ENCODE measurements around the gene MAP3K8. TPM values are rescaled to one million over a fixed set of nuclear protein-coding genes. Genes with fewer than 3 reads are reported as not detected.
A peak's percentile ranks its signal among the peaks of the same experiment; 100 is the strongest.

Gene MAP3K8
- total and polyA plus RNA-seq, 9 of the 15 experiments (the other 6 are each of a cell fraction or from before 2014, with no cell fraction given), result 6.9 to 23.6 (median 13.6) TPM

GRCh38 chr10:30500963-30501504, 67.0 kb downstream of the MAP3K8 start:
- CTCF ChIA-PET (ENCODE audit: low intra/inter-chr PET ratio), result no interaction called here

More at GRCh38 chr10:30500963-30501504, 67.0 kb downstream of the MAP3K8 start:
- Histone ChIP-seq H3K4me2 (ENCODE audit: insufficient read depth, low read length) (0 out of 2 replicates have a peak overlapping the region, but pooled peaks have one; percentile 0), H3K4me1 (replicated peaks in 1 of 2; ENCODE audit: control insufficient read depth in 2 of 2, insufficient read depth in 2 of 2, low read length in 2 of 2) (peaks cover 8 to 37% of the 10 kb centered on the region in 2 experiments; a peak in 4 of 5 replicates), H3K36me3 (ENCODE audit: control insufficient read depth, insufficient read depth, low read length) (no peaks in the 10 kb centered on the region), H3K9ac (ENCODE audit: insufficient read depth in 1 of 2, low read depth in 2 of 2, low read length in 2 of 2) (peak overlapping the region in 1 of 2 experiments; percentile 77; a peak in 1 of 4 replicates), H2AFZ (ENCODE audit: low read depth, low read length) (peak overlapping the region; percentile 79), H3K9me1 (ENCODE audit: control insufficient read depth, insufficient read depth, low read length) (no peaks in the 10 kb centered on the region), H3K79me2 (ENCODE audit: control insufficient read depth, insufficient read depth, low read length) (no peaks in the 10 kb centered on the region), H3K4me3 (no peak overlapping the region), H4K20me1 (replicated peaks; ENCODE audit: control insufficient read depth, insufficient read depth, low read length) (no peaks in the 10 kb centered on the region), H3K27ac (ENCODE audit: extremely low read depth, low read depth, low read length) (no peak overlapping the region), H3K27me3 (ENCODE audit: control insufficient read depth in 2 of 2, insufficient read depth in 2 of 2, low read length in 2 of 2) (no peaks in the 10 kb centered on the region), H3K9me3 (replicated peaks; ENCODE audit: control insufficient read depth, insufficient read depth, low read depth, low read length) (no peaks in the 10 kb centered on the region)
- no peak for FAIRE-seq
- no TSS peak for BruUV-seq (replicated peaks)
- TF ChIP-seq C11orf30 (IDR thresholded peaks at IDR 0.05; ENCODE audit: low read depth) (peak; percentile 16; the same call in 1 of the 2 replicates), FOSL1 (tag; conservative IDR thresholded peaks at IDR 0.05) (0 out of 2 replicates have a peak, but pooled peaks have one; percentile 19), NFE2 (IDR thresholded peaks at IDR 0.05; ENCODE audit: low read depth) (peak; percentile 50), ZNF316 (IDR thresholded peaks at IDR 0.05) (0 out of 2 replicates have a peak, but pooled peaks have one; percentile 32), SPI1 (IDR thresholded peaks at IDR 0.05; ENCODE audit: borderline replicate concordance, low read depth, low read length) (no peak), ZMIZ1 (IDR thresholded peaks at IDR 0.05; ENCODE audit: low read depth in 2 of 2, low read length in 2 of 2) (no peak), TFAP4 (CRISPR knock-in tag; IDR thresholded peaks at IDR 0.05; ENCODE audit: borderline replicate concordance) (peak; percentile 33; the same call in 1 of the 2 replicates), MAFG (tag; conservative IDR thresholded peaks at IDR 0.05) (0 out of 2 replicates have a peak, but pooled peaks have one; percentile 19)
- in situ Hi-C loops (cut with MboI) (no loop called here), intact Hi-C loops (cut with micrococcal nuclease) (loop anchor here (5.0 kb wide), 1 partner anchor 64 kb away; no protein-coding TSS in a partner anchor)
- POLR2A ChIA-PET, result interaction anchor here (1.1 to 1.5 kb wide), 3 partner anchors 9 to 70 kb away, joined by 3 to 4 read pairs (median 3); no protein-coding TSS in a partner anchor
- ATAC-seq, result peak; percentile 13; the same call in 1 of the 3 replicates
- 16% methylated on average over 3 of the region's 3 CpGs for WGBS (ENCODE audit: insufficient coverage, low coverage, missing lambda C conversion rate)
- no peak for DNase-seq (ENCODE audit: extremely low read depth in 1 of 4, low spot score in 3 of 4)
